ENCODE results near the gene TRPM8. TPM values are rescaled to one million over a fixed set of nuclear protein-coding genes. Genes with fewer than 3 reads are reported as not detected.
"Not testable (repeated sequence)": the region's sequence is repeated elsewhere in the genome, so short reads cannot be mapped to it uniquely, and the experiment has no call there.

The TRPM8 gene
- polyA plus RNA-seq, 4 donors = 0.18 TPM; not detected in 3

DNA sequence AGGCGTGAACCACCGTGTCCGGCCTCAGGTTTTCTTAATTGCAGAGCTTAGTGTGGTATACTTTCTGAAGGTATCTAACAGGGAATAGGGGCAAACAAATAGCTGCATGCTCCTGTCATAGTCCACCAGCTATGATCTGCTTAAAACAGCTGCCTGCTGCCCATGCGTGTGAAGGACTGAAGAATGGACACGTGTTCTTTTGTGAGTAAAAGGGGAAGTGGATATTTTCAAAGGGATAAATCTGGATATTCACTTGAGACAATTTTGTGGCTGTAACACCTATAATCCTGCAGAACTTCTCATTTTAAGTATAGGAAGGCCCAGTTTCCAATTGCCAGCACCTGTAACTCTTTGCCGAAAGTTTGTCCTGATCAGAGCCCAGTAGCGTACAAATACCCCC is 44.7 kb downstream of the TRPM8 start:
- H3K27ac ChIP-seq (ENCODE audit: low read depth in 1 of 3, low read length in 2 of 3) = no peak overlapping the region
- no peak for DNase-seq
- no peaks in the 10 kb centered on the region for H3K9me3 ChIP-seq (ENCODE audit: control insufficient read depth in 2 of 2, insufficient read depth in 1 of 2, low read depth in 1 of 2, low read length in 1 of 2)
- no peak for FAIRE-seq
- 93 to 95% (median 95%) methylated on average over 7 of the region's 7 CpGs for WGBS, 3 donors
- no peaks in the 10 kb centered on the region for H3K4me1 ChIP-seq (ENCODE audit: control insufficient read depth in 3 of 3, insufficient read depth in 2 of 3, low read depth in 1 of 3, low read length in 2 of 3)
- no peak overlapping the region for H3K4me3 ChIP-seq (ENCODE audit: low read depth in 1 of 3, low read length in 3 of 3)
- no peaks in the 10 kb centered on the region for H3K36me3 ChIP-seq (ENCODE audit: control insufficient read depth in 3 of 3, insufficient read depth in 2 of 3, low read depth in 1 of 3, low read length in 3 of 3)
- H3K27me3 ChIP-seq (ENCODE audit: control insufficient read depth in 3 of 3, insufficient read depth in 3 of 3, low read length in 3 of 3) = peaks cover 0 to 2% (median 0%) of the 10 kb centered on the region in 3 donors

DNA sequence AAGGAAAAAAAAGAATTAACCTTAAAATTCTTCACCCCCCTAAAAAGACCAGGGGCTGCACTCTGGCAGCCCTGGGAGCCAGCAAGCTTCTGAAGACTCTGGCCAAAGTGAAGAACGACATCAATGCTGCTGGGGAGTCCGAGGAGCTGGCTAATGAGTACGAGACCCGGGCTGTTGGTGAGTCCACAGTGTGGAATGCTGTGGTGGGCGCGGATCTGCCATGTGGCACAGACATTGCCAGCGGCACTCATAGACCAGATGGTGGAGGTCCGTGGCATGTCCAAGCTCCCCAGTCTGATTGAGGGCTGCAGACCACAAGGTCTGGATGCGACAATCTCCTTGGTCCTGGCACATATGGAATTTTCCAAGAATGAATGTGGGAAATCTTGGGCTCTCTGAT is 47.4 kb downstream of the TRPM8 start:
- Histone ChIP-seq H3K9me3 (ENCODE audit: control insufficient read depth in 2 of 2, insufficient read depth in 1 of 2, low read depth in 1 of 2, low read length in 1 of 2) (no peaks in the 10 kb centered on the region), H3K27ac (ENCODE audit: low read depth in 1 of 3, low read length in 2 of 3) (no peak overlapping the region), H3K4me3 (ENCODE audit: low read depth in 1 of 3, low read length in 3 of 3) (no peak overlapping the region), H3K27me3 (ENCODE audit: control insufficient read depth in 3 of 3, insufficient read depth in 3 of 3, low read length in 3 of 3) (no peaks in the 10 kb centered on the region), H3K36me3 (ENCODE audit: control insufficient read depth in 3 of 3, insufficient read depth in 2 of 3, low read depth in 1 of 3, low read length in 3 of 3) (no peaks in the 10 kb centered on the region), H3K4me1 (ENCODE audit: control insufficient read depth in 3 of 3, insufficient read depth in 2 of 3, low read depth in 1 of 3, low read length in 2 of 3) (no peaks in the 10 kb centered on the region)
- no peak for DNase-seq
- no peak for FAIRE-seq
- WGBS, 3 donors = 88 to 95% (median 93%) methylated on average over 9 of the region's 9 CpGs

DNA sequence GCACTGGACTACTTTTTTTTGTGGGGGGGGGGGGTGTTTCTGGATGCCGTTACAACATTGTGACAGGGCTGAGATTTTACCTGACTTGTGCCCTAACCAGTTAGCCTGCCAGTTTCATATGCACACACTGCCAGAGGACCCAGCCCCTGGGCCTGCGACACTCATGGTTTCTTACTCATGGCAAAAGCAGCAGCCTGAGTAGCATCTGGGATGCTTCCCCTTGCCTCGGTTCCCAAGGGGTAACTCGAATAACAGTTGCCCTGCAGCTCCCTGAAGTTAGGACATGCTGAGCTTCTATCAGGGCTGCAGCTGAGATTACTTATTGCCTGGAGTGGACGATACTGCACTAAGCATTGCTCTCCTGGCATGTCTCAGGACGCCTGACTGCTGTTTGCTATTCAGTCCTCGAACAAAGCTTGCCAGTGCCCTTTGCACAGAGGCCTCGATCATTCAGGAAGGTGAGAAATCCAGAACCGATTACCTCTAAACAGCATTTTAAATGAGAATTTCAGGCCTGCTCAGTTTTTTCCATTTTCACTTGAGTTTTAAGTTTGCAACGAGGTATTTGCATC is 47.9 kb downstream of the TRPM8 start:
- Histone ChIP-seq H3K4me1 (ENCODE audit: control insufficient read depth in 3 of 3, insufficient read depth in 2 of 3, low read depth in 1 of 3, low read length in 2 of 3) (no peaks in the 10 kb centered on the region), H3K9me3 (ENCODE audit: control insufficient read depth in 2 of 2, insufficient read depth in 1 of 2, low read depth in 1 of 2, low read length in 1 of 2) (no peaks in the 10 kb centered on the region), H3K36me3 (ENCODE audit: control insufficient read depth in 3 of 3, insufficient read depth in 2 of 3, low read depth in 1 of 3, low read length in 3 of 3) (no peaks in the 10 kb centered on the region), H3K27me3 (ENCODE audit: control insufficient read depth in 3 of 3, insufficient read depth in 3 of 3, low read length in 3 of 3) (no peaks in the 10 kb centered on the region), H3K4me3 (ENCODE audit: low read depth in 1 of 3, low read length in 3 of 3) (no peak overlapping the region), H3K27ac (ENCODE audit: low read depth in 1 of 3, low read length in 2 of 3) (no peak overlapping the region)
- no peak for DNase-seq
- WGBS, 3 donors = 70 to 74% (median 73%) methylated on average over 10 of the region's 10 CpGs
- FAIRE-seq = no peak

DNA sequence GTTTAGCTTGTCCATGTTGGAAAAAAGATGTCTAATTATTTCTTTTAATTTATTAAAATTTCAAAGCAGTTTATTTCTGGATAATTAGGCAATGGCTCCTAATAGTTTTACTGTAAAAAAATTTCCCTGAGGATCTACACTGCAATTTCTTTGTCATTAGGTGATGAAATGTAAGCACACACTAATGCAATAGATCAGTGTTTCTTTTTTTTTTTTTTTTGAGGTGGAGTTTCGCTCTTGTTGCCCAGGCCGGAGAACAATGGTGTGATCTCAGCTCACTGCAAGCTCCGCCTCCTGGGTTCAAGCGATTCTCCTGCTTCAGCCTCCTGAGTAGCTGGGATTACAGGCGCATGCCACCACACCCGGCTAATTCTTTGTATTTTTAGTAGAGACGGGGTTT is 48.5 kb downstream of the TRPM8 start:
- not testable (repeated sequence) for H3K27ac ChIP-seq (ENCODE audit: low read depth in 1 of 3, low read length in 2 of 3); H3K36me3 ChIP-seq (ENCODE audit: control insufficient read depth in 3 of 3, insufficient read depth in 2 of 3, low read depth in 1 of 3, low read length in 3 of 3); H3K27me3 ChIP-seq (ENCODE audit: control insufficient read depth in 3 of 3, insufficient read depth in 3 of 3, low read length in 3 of 3); FAIRE-seq; H3K4me1 ChIP-seq (ENCODE audit: control insufficient read depth in 3 of 3, insufficient read depth in 2 of 3, low read depth in 1 of 3, low read length in 2 of 3); DNase-seq; H3K9me3 ChIP-seq (ENCODE audit: control insufficient read depth in 2 of 2, insufficient read depth in 1 of 2, low read depth in 1 of 2, low read length in 1 of 2); H3K4me3 ChIP-seq (ENCODE audit: low read depth in 1 of 3, low read length in 3 of 3)
- WGBS, 3 donors = 70 to 85% (median 83%) methylated on average over 7 of the region's 7 CpGs

DNA sequence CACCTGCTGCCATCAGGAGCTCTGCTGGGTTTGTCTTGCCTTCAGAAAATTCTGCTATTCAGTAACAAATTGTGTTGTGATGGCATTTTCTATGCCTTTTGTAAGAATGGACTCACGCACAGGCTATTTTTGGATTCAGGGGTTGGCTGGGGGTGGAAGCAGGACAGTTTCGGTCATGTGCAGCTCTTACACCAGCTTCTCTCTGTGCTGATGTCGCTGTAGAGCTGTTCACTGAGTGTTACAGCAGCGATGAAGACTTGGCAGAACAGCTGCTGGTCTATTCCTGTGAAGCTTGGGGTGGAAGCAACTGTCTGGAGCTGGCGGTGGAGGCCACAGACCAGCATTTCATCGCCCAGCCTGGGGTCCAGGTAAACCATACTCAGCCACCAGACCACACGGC is 49.2 kb downstream of the TRPM8 start:
- no peak overlapping the region for H3K27ac ChIP-seq (ENCODE audit: low read depth in 1 of 3, low read length in 2 of 3)
- DNase-seq (no peak), FAIRE-seq (no peak)
- 79 to 82% (median 79%) methylated on average over 7 of the region's 7 CpGs for WGBS, 3 donors
- no peaks in the 10 kb centered on the region for H3K27me3 ChIP-seq (ENCODE audit: control insufficient read depth in 3 of 3, insufficient read depth in 3 of 3, low read length in 3 of 3)
- no peaks in the 10 kb centered on the region for H3K9me3 ChIP-seq (ENCODE audit: control insufficient read depth in 2 of 2, insufficient read depth in 1 of 2, low read depth in 1 of 2, low read length in 1 of 2)
- H3K36me3 ChIP-seq (ENCODE audit: control insufficient read depth in 3 of 3, insufficient read depth in 2 of 3, low read depth in 1 of 3, low read length in 3 of 3) = no peaks in the 10 kb centered on the region
- no peaks in the 10 kb centered on the region for H3K4me1 ChIP-seq (ENCODE audit: control insufficient read depth in 3 of 3, insufficient read depth in 2 of 3, low read depth in 1 of 3, low read length in 2 of 3)
- no peak overlapping the region for H3K4me3 ChIP-seq (ENCODE audit: low read depth in 1 of 3, low read length in 3 of 3)

DNA sequence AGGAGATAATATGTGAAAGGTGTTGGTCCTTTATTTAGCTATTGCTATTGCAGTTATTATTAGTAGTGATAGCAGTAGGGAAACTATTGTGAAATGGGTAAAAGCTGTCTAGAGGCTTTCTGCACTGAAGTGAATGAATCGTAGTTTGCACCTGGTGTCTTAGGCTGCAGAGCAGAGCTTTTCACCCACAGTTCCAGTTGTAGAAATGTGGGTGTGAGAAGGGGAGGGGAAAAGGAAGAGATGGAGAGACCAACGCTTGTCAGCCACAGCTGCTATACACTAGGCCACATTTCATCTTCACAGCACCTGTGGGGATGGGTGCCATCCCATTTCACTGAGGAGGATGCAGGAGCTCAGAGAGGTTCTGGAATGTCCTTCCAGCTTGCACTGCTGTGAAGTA is 50.0 kb downstream of the TRPM8 start:
- H3K4me3 ChIP-seq (ENCODE audit: low read depth in 1 of 3, low read length in 3 of 3) = no peak overlapping the region
- FAIRE-seq = no peak
- 63 to 77% (median 70%) methylated on average over 2 of the region's 2 CpGs for WGBS, 3 donors
- H3K4me1 ChIP-seq (ENCODE audit: control insufficient read depth in 3 of 3, insufficient read depth in 2 of 3, low read depth in 1 of 3, low read length in 2 of 3) = no peaks in the 10 kb centered on the region
- no peaks in the 10 kb centered on the region for H3K9me3 ChIP-seq (ENCODE audit: control insufficient read depth in 2 of 2, insufficient read depth in 1 of 2, low read depth in 1 of 2, low read length in 1 of 2)
- DNase-seq = no peak
- no peaks in the 10 kb centered on the region for H3K27me3 ChIP-seq (ENCODE audit: control insufficient read depth in 3 of 3, insufficient read depth in 3 of 3, low read length in 3 of 3)
- no peaks in the 10 kb centered on the region for H3K36me3 ChIP-seq (ENCODE audit: control insufficient read depth in 3 of 3, insufficient read depth in 2 of 3, low read depth in 1 of 3, low read length in 3 of 3)
- H3K27ac ChIP-seq (ENCODE audit: low read depth in 1 of 3, low read length in 2 of 3) = no peak overlapping the region

DNA sequence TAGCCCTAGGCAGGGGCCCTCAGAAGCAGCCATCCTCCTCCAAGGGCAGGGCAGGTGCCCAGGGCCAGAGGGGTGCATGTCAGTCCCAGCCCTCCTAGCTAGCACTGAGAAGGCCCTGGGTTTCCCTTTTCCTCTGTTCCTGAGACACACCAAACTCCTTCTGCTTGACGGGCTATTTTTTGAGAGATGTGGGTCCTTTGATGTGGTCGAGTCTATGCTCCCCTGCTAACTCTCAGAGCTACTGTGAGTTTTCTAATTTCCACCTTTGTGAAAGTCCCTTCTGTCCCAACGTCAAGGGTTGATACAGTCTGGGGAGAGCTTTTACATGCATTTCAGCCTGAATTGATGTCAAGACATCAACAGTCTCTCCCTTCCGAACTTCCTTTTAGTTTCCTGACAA is 51.4 kb downstream of the TRPM8 start:
- Histone ChIP-seq H3K27ac (ENCODE audit: low read depth in 1 of 3, low read length in 2 of 3) (no peak overlapping the region), H3K27me3 (ENCODE audit: control insufficient read depth in 3 of 3, insufficient read depth in 3 of 3, low read length in 3 of 3) (no peaks in the 10 kb centered on the region), H3K36me3 (ENCODE audit: control insufficient read depth in 3 of 3, insufficient read depth in 2 of 3, low read depth in 1 of 3, low read length in 3 of 3) (no peaks in the 10 kb centered on the region), H3K9me3 (ENCODE audit: control insufficient read depth in 2 of 2, insufficient read depth in 1 of 2, low read depth in 1 of 2, low read length in 1 of 2) (no peaks in the 10 kb centered on the region), H3K4me1 (ENCODE audit: control insufficient read depth in 3 of 3, insufficient read depth in 2 of 3, low read depth in 1 of 3, low read length in 2 of 3) (no peaks in the 10 kb centered on the region), H3K4me3 (ENCODE audit: low read depth in 1 of 3, low read length in 3 of 3) (no peak overlapping the region)
- FAIRE-seq = no peak
- 58 to 68% (median 58%) methylated on average over 4 of the region's 4 CpGs for WGBS, 3 donors
- no peak for DNase-seq

DNA sequence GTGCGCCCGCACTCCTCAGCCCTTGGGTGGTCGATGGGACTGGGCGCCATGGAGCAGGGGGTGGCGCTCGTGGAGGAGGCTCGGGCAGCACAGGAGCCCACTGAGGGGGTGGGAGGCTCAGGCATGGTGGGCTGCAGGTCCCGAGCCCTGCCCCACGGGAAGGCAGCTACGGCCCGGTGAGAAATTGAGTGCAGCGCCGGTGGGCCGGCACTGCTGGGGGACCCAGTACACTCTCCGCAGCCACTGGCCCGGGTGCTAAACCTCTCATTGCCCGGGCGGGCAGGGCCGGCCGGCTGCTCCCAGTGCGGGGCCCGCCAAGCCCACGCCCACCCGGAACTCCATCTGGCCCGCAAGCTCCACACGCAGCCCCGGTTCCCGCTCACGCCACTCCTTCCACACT is 55.3 kb downstream of the TRPM8 start:
- DNase-seq; FAIRE-seq; H3K27me3 ChIP-seq (ENCODE audit: control insufficient read depth in 3 of 3, insufficient read depth in 3 of 3, low read length in 3 of 3); H3K4me3 ChIP-seq (ENCODE audit: low read depth in 1 of 3, low read length in 3 of 3); H3K27ac ChIP-seq (ENCODE audit: low read depth in 1 of 3, low read length in 2 of 3); H3K36me3 ChIP-seq (ENCODE audit: control insufficient read depth in 3 of 3, insufficient read depth in 2 of 3, low read depth in 1 of 3, low read length in 3 of 3); H3K9me3 ChIP-seq (ENCODE audit: control insufficient read depth in 2 of 2, insufficient read depth in 1 of 2, low read depth in 1 of 2, low read length in 1 of 2); H3K4me1 ChIP-seq (ENCODE audit: control insufficient read depth in 3 of 3, insufficient read depth in 2 of 3, low read depth in 1 of 3, low read length in 2 of 3): not testable (repeated sequence)
- WGBS, 3 donors = 93 to 97% (median 96%) methylated on average over 16 to 29 of the region's 29 CpGs

DNA sequence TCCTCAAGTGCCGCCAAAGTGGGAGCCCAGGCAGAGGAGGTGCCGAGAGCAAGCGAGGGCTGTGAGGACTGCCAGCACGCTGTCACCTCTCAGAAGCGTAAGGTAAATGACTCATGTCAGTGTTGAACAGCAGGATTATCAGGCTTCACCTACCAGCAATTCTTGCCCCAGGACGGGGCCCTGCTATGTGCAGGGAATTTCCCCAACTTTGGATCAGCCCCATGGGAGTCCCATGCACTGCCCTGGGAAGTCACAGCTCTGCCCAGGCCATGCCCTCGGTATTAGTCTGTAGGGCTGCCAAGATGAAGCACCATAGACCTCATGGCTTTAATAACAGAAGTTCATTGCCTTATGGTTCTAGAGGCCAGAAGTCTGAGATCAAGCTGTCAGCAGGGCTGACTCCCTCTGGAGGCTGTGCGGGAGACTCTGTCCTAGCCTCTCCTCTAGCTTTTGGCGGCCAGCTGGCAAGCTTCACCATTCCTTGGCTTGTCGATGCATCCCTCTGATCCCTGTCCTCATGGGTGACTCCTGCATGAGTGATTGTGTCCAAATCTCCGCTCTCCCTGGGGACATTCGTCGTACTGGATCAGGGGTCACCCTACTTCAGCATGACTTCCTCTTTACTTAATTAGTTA is 55.9 kb downstream of the TRPM8 start:
- 82 to 89% (median 87%) methylated on average over 12 to 13 of the region's 13 CpGs for WGBS, 3 donors
- H3K27ac ChIP-seq (ENCODE audit: low read depth in 1 of 3, low read length in 2 of 3) = no peak overlapping the region
- H3K36me3 ChIP-seq (ENCODE audit: control insufficient read depth in 3 of 3, insufficient read depth in 2 of 3, low read depth in 1 of 3, low read length in 3 of 3) = no peaks in the 10 kb centered on the region
- DNase-seq (no peak), FAIRE-seq (no peak)
- H3K9me3 ChIP-seq (ENCODE audit: control insufficient read depth in 2 of 2, insufficient read depth in 1 of 2, low read depth in 1 of 2, low read length in 1 of 2) = no peaks in the 10 kb centered on the region
- no peaks in the 10 kb centered on the region for H3K4me1 ChIP-seq (ENCODE audit: control insufficient read depth in 3 of 3, insufficient read depth in 2 of 3, low read depth in 1 of 3, low read length in 2 of 3)
- no peaks in the 10 kb centered on the region for H3K27me3 ChIP-seq (ENCODE audit: control insufficient read depth in 3 of 3, insufficient read depth in 3 of 3, low read length in 3 of 3)
- no peak overlapping the region for H3K4me3 ChIP-seq (ENCODE audit: low read depth in 1 of 3, low read length in 3 of 3)
